Smooth muscle cell (in vitro differentiated cells): ENCODE measurements around the gene C19orf18. TPM values are rescaled to one million over a fixed set of nuclear protein-coding genes. Genes with fewer than 3 reads are reported as not detected.

Source experiments
- DNase-seq: peaks from one replicate; lab custom pipeline; 2025; ENCODE audit not compliant: unreplicated experiment; lab: John Stamatoyannopoulos, UW
- H2AFZ ChIP-seq: fragments of 200-600 bp; sonication (generic); 2 replicates; pipeline ENCODE4 v1.6.0; 2016; ENCODE audit warnings: antibody characterized with exemption, low read depth, mild to moderate bottlenecking
- H3F3A ChIP-seq: fragments of 200-600 bp; sonication (generic); 2 replicates; pipeline ENCODE4 v1.6.0; 2017; ENCODE audit warnings: antibody characterized with exemption, low read depth
- H3K27ac ChIP-seq: fragments of 200-600 bp; sonication (generic); 2 replicates; pipeline ENCODE4 v1.5.1; 2016; ENCODE audit warnings: low read depth, mild to moderate bottlenecking
- H3K27me3 ChIP-seq: fragments of 200-600 bp; sonication (generic); 2 replicates; pipeline ENCODE4 v1.6.1; 2016; ENCODE audit warnings: low read depth, mild to moderate bottlenecking
- H3K36me3 ChIP-seq: fragments of 200-600 bp; sonication (generic); 2 replicates; pipeline ENCODE4 v1.5.1; 2016; ENCODE audit warnings: low read depth
- H3K4me1 ChIP-seq: fragments of 200-600 bp; sonication (generic); 2 replicates; pipeline ENCODE4 v1.5.1; 2016; ENCODE audit warnings: low read depth
- H3K4me2 ChIP-seq: fragments of 200-600 bp; sonication (generic); 2 replicates; pipeline ENCODE4 v1.6.0; 2016; ENCODE audit warnings: mild to moderate bottlenecking
- H3K4me3 ChIP-seq: fragments of 200-600 bp; sonication (generic); 2 replicates; pipeline ENCODE4 v1.5.1; 2016; ENCODE audit warnings: mild to moderate bottlenecking
- H3K79me2 ChIP-seq: fragments of 200-600 bp; sonication (generic); 2 replicates; pipeline ENCODE4 v1.6.0; 2016; ENCODE audit warnings: low read depth, mild to moderate bottlenecking
- H3K9ac ChIP-seq: fragments of 200-600 bp; sonication (generic); 2 replicates; pipeline ENCODE4 v1.6.0; 2016; ENCODE audit warnings: low read depth
- H3K9me3 ChIP-seq: fragments of 200-600 bp; sonication (generic); replicated peaks from 2 replicates; pipeline ENCODE4 v1.5.1; 2016; ENCODE audit warnings: low read depth
- H4K20me1 ChIP-seq: fragments of 200-600 bp; sonication (generic); 2 replicates; pipeline ENCODE4 v1.6.0; 2016; ENCODE audit warnings: low read depth
- CTCF ChIP-seq: fragments of 200-600 bp; sonication (generic); IDR thresholded peaks from 2 replicates; pipeline ENCODE4 v1.5.1; 2017; ENCODE audit warnings: borderline replicate concordance, mild to moderate bottlenecking, antibody characterized with exemption; ENCODE audit not compliant: insufficient read depth, poor library complexity, severe bottlenecking
- WGBS: methylation state at CpG from one replicate; pipeline ENCODE4 v1.1.7; 2016; ENCODE audit warnings: low lambda C conversion rate; 5-methylcytosine and 5-hydroxymethylcytosine counted together
- polyA plus RNA-seq: library from polyadenylated mRNA; unstranded; fragments of >200 nt; fragmentation: Nextera tagmentation; extraction: Ambion mirVana; gene quantifications from 2 replicates; pipeline ENCODE4 v1.2.1, GENCODE V29; 2016
- total RNA-seq: library from RNA; depleted of rRNA; stranded (reverse); fragments of >200 nt; gene quantifications from 2 replicates; pipeline ENCODE4 v1.2.3, GENCODE V29; 2014

Gene C19orf18
- total RNA-seq = 0.67 TPM in 1 of 2 replicates, not detected in the other
- 2.0 and 2.1 TPM in 2 replicates for polyA plus RNA-seq

- H3K79me2 ChIP-seq = no peaks in the 10 kb centered on the region
- H3K9ac ChIP-seq = no peak within 1 kb of the TSS
- no peak within 1 kb of the TSS for H2AFZ ChIP-seq
- TF ChIP-seq CTCF = no peak
- H3K9me3 ChIP-seq = peaks cover 62% of the 10 kb centered on the region
- no peak for DNase-seq
- no peaks in the 10 kb centered on the region for H4K20me1 ChIP-seq
- no peaks in the 10 kb centered on the region for H3K4me1 ChIP-seq
- H3K4me3 ChIP-seq = no peak within 1 kb of the TSS
- no peaks in the 10 kb centered on the region for H3K27me3 ChIP-seq
- peaks cover 9% of the 10 kb centered on the region for H3F3A ChIP-seq
- no peak within 1 kb of the TSS for H3K4me2 ChIP-seq
- H3K36me3 ChIP-seq = peaks cover 44% of the 10 kb centered on the region
- 97% methylated on average over 4 of the region's 4 CpGs for WGBS
- H3K27ac ChIP-seq = no peak within 1 kb of the TSS
Observed at GRCh38 chr19:57974434-57974833, at the start of gene C19orf18. C19orf18 (minus strand) TSS chr19:57974534; CDS start chr19:57974432, 102 bp downstream.

- Histone ChIP-seq H3K27me3 (no peaks in the 10 kb centered on the region), H3F3A (no peaks in the 10 kb centered on the region), H3K4me2 (no peak overlapping the region), H3K9me3 (no peaks in the 10 kb centered on the region), H4K20me1 (no peaks in the 10 kb centered on the region), H3K36me3 (no peaks in the 10 kb centered on the region), H3K4me1 (no peaks in the 10 kb centered on the region), H3K9ac (no peak overlapping the region), H3K79me2 (no peaks in the 10 kb centered on the region), H2AFZ (no peak overlapping the region), H3K4me3 (no peak overlapping the region), H3K27ac (no peak overlapping the region)
- no peak for TF ChIP-seq CTCF
- 73% methylated on average over 4 of the region's 4 CpGs for WGBS
- no peak for DNase-seq
Observed at GRCh38 chr19:58022283-58022660, 47.9 kb upstream of the C19orf18 start.

- no peaks in the 10 kb centered on the region for H3K36me3 ChIP-seq
- H3K9ac ChIP-seq = no peak overlapping the region
- no peaks in the 10 kb centered on the region for H3K4me1 ChIP-seq
- no peaks in the 10 kb centered on the region for H4K20me1 ChIP-seq
- peak; percentile 39 for TF ChIP-seq CTCF
- no peak overlapping the region for H3K4me3 ChIP-seq
- DNase-seq = no peak
- no peaks in the 10 kb centered on the region for H3K9me3 ChIP-seq
- no peak overlapping the region for H2AFZ ChIP-seq
- no peaks in the 10 kb centered on the region for H3K79me2 ChIP-seq
- H3K4me2 ChIP-seq = no peak overlapping the region
- H3F3A ChIP-seq = no peaks in the 10 kb centered on the region
- no peak overlapping the region for H3K27ac ChIP-seq
- no peaks in the 10 kb centered on the region for H3K27me3 ChIP-seq
- whole genome bisulfite sequencing = 65% methylated on average over 30 of the region's 30 CpGs
Observed at GRCh38 chr19:58021541-58022282, 47.4 kb upstream of the C19orf18 start.

- no peak overlapping the region for H3K9ac ChIP-seq
- no peak overlapping the region for H3K4me3 ChIP-seq
- TF ChIP-seq CTCF = no peak
- H3K27ac ChIP-seq = no peak overlapping the region
- H3K27me3 ChIP-seq = no peaks in the 10 kb centered on the region
- no peak overlapping the region for H2AFZ ChIP-seq
- WGBS = 79% methylated on average over 7 of the region's 7 CpGs
- no peak overlapping the region for H3K4me2 ChIP-seq
- no peaks in the 10 kb centered on the region for H4K20me1 ChIP-seq
- no peaks in the 10 kb centered on the region for H3K9me3 ChIP-seq
- H3K4me1 ChIP-seq = no peaks in the 10 kb centered on the region
- no peak for DNase-seq
- H3F3A ChIP-seq = no peaks in the 10 kb centered on the region
- H3K79me2 ChIP-seq = no peaks in the 10 kb centered on the region
- no peaks in the 10 kb centered on the region for H3K36me3 ChIP-seq
Observed at GRCh38 chr19:58020129-58020528, 45.8 kb upstream of the C19orf18 start.
